Subcutaneous abdominal adipose tissue (tissue), 5 donors: ENCODE data around the gene DUT.

Source experiments
- H3K27ac ChIP-seq: one replicate; pipeline ENCODE4 v1.7.0; 2013; ENCODE audit warnings: low read depth, mild to moderate bottlenecking, inconsistent platforms, low read length, moderate library complexity
- H3K27me3 ChIP-seq, 5 donors: one replicate each; pipeline ENCODE4 v1.7.0; 2013; ENCODE audit warnings: low read length in 5 of 5, inconsistent platforms in 1 of 5; ENCODE audit not compliant: control insufficient read depth in 5 of 5, insufficient read depth in 4 of 5
- H3K36me3 ChIP-seq, 5 donors: one replicate each; pipeline ENCODE4 v1.7.0; 2013; ENCODE audit warnings: low read length in 5 of 5; ENCODE audit not compliant: control insufficient read depth in 5 of 5, insufficient read depth in 5 of 5
- H3K4me1 ChIP-seq, 5 donors: one replicate each; pipeline ENCODE4 v1.7.0; 2013; ENCODE audit warnings: low read length in 5 of 5, mild to moderate bottlenecking in 3 of 5, moderate library complexity in 1 of 5; ENCODE audit not compliant: control insufficient read depth in 5 of 5, insufficient read depth in 5 of 5
- H3K4me3 ChIP-seq, 5 donors: one replicate each; pipeline ENCODE4 v1.7.0; 2013; ENCODE audit warnings: low read length in 5 of 5, low read depth in 1 of 5
- H3K9ac ChIP-seq, 5 donors: one replicate each; pipeline ENCODE4 v1.7.0; 2013; ENCODE audit warnings: low read length in 5 of 5, mild to moderate bottlenecking in 4 of 5, moderate library complexity in 3 of 5
- H3K9me3 ChIP-seq, 5 donors: one replicate each; pipeline ENCODE4 v1.7.0; 2013; ENCODE audit warnings: low read length in 5 of 5; ENCODE audit not compliant: control insufficient read depth in 5 of 5
- donor health status: healthy.
- donor health status: healthy.
- donor health status: healthy.
- donor health status: healthy.
- donor health status: healthy.

DUT gene

DNA sequence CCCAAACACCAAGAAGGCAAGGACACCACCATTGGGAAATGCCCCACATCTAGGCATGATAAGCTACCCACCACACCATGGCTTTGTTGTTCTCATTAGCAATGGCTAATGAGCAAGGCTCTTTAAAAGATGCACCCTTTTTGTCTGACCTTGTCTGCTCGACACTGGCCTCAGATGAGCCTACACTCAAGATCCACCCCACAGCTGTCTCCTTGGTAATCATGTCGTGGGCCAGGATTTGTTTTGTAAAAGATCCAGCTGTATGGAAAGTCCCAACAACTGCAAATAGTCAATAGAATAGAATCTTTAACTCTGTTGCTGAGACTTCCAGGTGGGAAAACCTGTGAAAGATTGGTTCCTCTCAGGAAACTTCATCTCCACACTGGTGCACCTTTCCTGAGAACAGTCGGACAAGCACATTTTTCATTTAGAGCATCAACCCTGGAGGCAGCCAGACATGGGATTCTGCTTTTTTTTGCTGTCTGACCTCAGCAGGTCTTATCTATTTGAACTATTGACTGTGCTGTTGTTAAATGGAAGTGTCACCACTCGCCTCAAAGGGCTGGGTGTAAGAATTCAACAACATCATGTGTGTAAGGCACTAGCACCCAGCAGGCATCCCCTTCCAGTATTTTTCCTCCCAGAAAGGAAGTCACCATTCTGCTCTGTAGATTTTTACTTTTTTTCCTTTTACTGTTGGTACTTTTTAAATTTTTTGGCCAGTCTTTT lies 35.5 kb downstream of the DUT start:
- Histone ChIP-seq H3K27ac (peak overlapping the region; percentile 39), H3K9me3 (no peaks in the 10 kb centered on the region)

DNA sequence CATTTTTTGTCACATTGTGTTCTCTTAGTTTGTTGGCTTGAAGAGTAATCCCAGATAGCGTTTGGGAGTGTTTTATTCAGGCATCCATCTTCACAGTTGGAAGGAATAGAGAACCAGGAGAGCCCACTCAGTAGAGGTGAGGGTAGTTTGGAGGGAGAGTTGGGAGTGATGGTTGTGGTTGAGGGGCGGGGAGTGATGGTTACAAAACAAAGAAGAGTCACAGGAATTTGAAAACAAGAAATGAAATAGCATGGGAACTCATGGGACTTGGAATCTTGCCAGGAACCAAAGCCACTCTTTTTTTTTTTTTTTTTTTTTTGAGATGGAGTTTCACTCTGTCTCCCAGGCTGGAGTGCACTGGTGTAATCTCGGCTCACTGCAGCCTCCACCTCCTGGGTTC lies 36.3 kb downstream of the DUT start:
- H3K4me3 ChIP-seq: no peak overlapping the region
- peaks cover 2 to 29% (median 9%) of the 10 kb centered on the region in 5 donors for H3K4me1 ChIP-seq
- H3K27ac ChIP-seq: no peak overlapping the region
- H3K9ac ChIP-seq: no peak overlapping the region
- no peaks in the 10 kb centered on the region for H3K9me3 ChIP-seq
- H3K36me3 ChIP-seq: no peaks in the 10 kb centered on the region
- no peaks in the 10 kb centered on the region for H3K27me3 ChIP-seq

More for the DNA sequence above, 35.5 kb downstream of the DUT start:
- Histone ChIP-seq H3K9ac (no peak overlapping the region), H3K4me1 (peaks cover 2 to 24% (median 6%) of the 10 kb centered on the region in 5 donors), H3K36me3 (no peaks in the 10 kb centered on the region), H3K4me3 (no peak overlapping the region), H3K27me3 (no peaks in the 10 kb centered on the region)

DNA sequence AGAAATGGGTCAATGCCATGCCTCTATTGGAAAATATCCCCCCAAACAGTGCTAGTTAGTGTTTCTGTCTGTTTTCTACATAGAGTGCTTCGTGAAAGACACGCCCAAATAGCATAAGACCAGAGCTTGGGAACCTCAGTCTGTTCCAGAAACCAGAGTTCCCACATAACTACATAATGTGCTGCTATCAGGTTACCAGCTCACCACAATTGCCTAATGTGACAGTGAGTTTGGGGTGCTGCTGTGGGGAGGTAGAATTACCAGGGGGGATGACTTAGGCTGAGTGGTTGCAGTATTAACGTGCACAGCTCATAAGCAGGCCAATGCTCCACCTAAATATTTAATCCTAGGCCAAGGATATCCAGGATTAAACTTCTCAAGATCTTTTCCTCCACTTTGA lies 39.2 kb downstream of the DUT start:
- Histone ChIP-seq H3K4me1 (peaks cover 2 to 24% (median 9%) of the 10 kb centered on the region in 5 donors), H3K4me3 (no peak overlapping the region), H3K27me3 (no peaks in the 10 kb centered on the region), H3K9ac (no peak overlapping the region), H3K36me3 (no peaks in the 10 kb centered on the region), H3K9me3 (no peaks in the 10 kb centered on the region), H3K27ac (no peak overlapping the region)

DNA sequence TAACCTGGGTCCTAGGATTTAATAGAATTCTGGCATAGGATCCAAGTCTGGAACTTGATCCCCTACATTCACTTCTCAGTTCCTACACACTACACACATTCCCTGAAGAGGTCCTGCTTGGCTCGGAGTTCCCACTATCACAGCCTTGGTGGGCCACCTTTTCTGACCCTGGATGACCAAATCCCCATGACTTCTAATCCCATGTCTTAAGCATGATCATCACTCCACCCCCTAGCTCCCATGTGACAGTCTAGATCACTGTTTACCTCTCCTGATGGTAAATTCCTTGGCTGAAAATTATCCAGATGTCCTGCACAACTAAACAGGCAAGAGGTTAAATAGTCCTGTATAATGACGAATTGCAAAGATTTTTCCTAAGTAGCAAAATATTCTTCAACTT lies 40.3 kb downstream of the DUT start:
- peak overlapping the region; percentile 19 for H3K27ac ChIP-seq
- H3K9me3 ChIP-seq: no peaks in the 10 kb centered on the region
- H3K4me3 ChIP-seq: no peak overlapping the region
- no peaks in the 10 kb centered on the region for H3K27me3 ChIP-seq
- H3K36me3 ChIP-seq: no peaks in the 10 kb centered on the region
- H3K9ac ChIP-seq: no peak overlapping the region
- peaks cover 0 to 18% (median 9%) of the 10 kb centered on the region in 5 donors for H3K4me1 ChIP-seq

- H3K9me3 ChIP-seq: no peaks in the 10 kb centered on the region
- no peaks in the 10 kb centered on the region for H3K36me3 ChIP-seq
- peaks cover 0 to 16% (median 9%) of the 10 kb centered on the region in 5 donors for H3K4me1 ChIP-seq
These were observed 40.7 kb downstream of the DUT start for GRCh38 chr15:48371961-48372360.

GRCh38 chr15:48373821-48374451 lies 42.7 kb downstream of the DUT start:
- no peaks in the 10 kb centered on the region for H3K9me3 ChIP-seq
- H3K27me3 ChIP-seq: no peaks in the 10 kb centered on the region
- no peak overlapping the region for H3K27ac ChIP-seq
- H3K4me1 ChIP-seq: peaks cover 0 to 15% (median 9%) of the 10 kb centered on the region in 5 donors
- no peaks in the 10 kb centered on the region for H3K36me3 ChIP-seq
- no peak overlapping the region for H3K9ac ChIP-seq
- H3K4me3 ChIP-seq: no peak overlapping the region

More at GRCh38 chr15:48371961-48372360, 40.7 kb downstream of the DUT start:
- Histone ChIP-seq H3K27ac (peak overlapping the region; percentile 19), H3K27me3 (no peaks in the 10 kb centered on the region), H3K9ac (no peak overlapping the region), H3K4me3 (no peak overlapping the region)

DNA sequence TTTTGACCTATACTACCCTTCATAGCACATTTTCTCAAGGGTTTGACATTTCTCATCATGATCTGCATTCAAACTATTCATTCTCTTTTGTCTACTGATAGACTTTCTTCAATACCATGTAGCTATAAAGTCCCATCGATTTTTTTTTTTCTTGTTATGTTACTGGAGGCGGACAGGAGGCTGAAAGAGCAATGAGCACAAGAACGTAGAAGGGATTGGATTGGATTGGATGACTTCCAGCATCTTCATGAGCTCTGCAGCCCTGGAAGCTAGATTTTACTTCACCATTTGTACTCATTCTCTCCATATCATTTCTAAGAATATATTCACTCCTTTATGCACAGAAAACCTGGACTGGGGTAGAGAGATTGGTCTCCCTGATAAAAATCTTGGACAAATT lies 43.2 kb downstream of the DUT start:
- Histone ChIP-seq H3K9me3 (no peaks in the 10 kb centered on the region), H3K4me3 (no peak overlapping the region), H3K36me3 (no peaks in the 10 kb centered on the region), H3K9ac (no peak overlapping the region), H3K27ac (no peak overlapping the region), H3K4me1 (peaks cover 0 to 15% (median 9%) of the 10 kb centered on the region in 5 donors), H3K27me3 (no peaks in the 10 kb centered on the region)

DNA sequence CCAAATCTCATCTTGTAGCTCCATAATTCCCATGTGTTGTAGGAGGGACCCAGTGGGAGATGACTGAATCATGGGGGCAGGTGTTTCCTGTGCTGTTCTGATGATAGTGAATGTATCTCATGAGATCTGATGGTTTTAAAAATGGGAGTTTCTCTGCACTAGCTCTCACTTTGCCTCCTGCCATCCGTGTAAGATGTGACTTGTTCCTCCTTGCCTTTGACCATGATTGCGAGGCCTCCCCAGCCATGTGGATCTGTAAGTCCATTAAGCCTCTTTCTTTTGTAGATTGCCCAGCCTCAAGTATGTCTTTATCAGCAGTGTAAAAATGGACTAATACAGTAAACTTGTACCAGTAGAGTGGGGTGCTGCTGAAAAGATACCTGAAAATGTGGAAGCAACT lies 44.5 kb downstream of the DUT start:
- H3K4me3 ChIP-seq: no peak overlapping the region
- H3K4me1 ChIP-seq: peaks cover 0 to 15% (median 9%) of the 10 kb centered on the region in 5 donors
- H3K9me3 ChIP-seq: no peaks in the 10 kb centered on the region
- H3K27ac ChIP-seq: no peak overlapping the region
- H3K27me3 ChIP-seq: no peaks in the 10 kb centered on the region
- no peaks in the 10 kb centered on the region for H3K36me3 ChIP-seq
- H3K9ac ChIP-seq: no peak overlapping the region

DNA sequence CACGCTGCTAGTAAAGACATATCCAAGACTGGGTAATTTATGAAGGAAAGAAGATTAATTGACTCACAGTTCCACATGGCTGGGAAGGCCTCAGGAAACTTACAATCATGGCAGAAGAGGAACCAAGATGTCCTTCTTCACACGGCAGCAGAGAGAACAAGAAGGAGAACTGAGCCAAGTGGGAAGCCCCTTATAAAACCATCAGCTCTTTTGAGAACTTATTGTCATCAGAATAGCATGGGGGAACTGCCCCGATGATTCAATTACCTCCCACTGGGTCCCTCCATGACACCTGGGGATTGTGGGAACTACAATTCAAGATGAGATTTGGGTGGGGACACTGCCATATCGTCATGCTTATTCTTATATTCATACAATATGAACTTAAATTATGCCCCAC lies 49.0 kb downstream of the DUT start:
- H3K9ac ChIP-seq: no peak overlapping the region
- no peaks in the 10 kb centered on the region for H3K9me3 ChIP-seq
- peaks cover 0 to 3% (median 0%) of the 10 kb centered on the region in 5 donors for H3K4me1 ChIP-seq
- no peak overlapping the region for H3K27ac ChIP-seq
- no peaks in the 10 kb centered on the region for H3K27me3 ChIP-seq
- H3K36me3 ChIP-seq: no peaks in the 10 kb centered on the region
- no peak overlapping the region for H3K4me3 ChIP-seq

DNA sequence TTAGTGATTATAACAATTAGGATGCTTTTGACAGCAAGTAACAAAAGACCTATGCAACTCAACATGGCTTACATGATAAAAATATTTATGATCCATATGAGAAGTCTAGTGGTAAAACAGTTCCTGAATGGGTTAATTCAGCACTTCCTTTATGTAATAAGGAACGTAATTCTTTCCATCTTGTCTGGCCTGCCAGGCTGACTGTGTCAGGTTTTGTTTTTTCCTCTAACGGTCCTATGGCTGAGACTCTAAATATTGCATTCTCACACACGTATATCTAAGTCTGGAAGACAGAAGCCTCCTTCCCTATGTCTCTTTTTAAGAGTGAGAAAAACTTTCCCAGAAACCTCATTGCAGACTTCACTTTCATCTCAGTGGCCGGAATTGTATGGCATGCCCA lies 50.6 kb downstream of the DUT start:
- H3K4me1 ChIP-seq: peaks cover 0 to 3% (median 0%) of the 10 kb centered on the region in 5 donors
- H3K27me3 ChIP-seq: no peaks in the 10 kb centered on the region
- no peak overlapping the region for H3K4me3 ChIP-seq
- H3K27ac ChIP-seq: no peak overlapping the region
- no peak overlapping the region for H3K9ac ChIP-seq
- no peaks in the 10 kb centered on the region for H3K9me3 ChIP-seq
- H3K36me3 ChIP-seq: no peaks in the 10 kb centered on the region
